Transverse colon (tissue), 4 donors: Measurements from ENCODE around the gene UACA. TPM values are rescaled to one million over a fixed set of nuclear protein-coding genes. Genes with fewer than 3 reads are reported as not detected.
"Not testable (repeated sequence)": the region's sequence is repeated elsewhere in the genome, so short reads cannot be mapped to it uniquely, and the experiment has no call there.

Experiments
- DNase-seq: peaks from one replicate; pipeline ENCODE4 v3.0.0-alpha.2; 2019
- H3K27ac ChIP-seq, 4 donors: fragments of 200-600 bp; sonication (generic); 2 replicates each; pipeline ENCODE4 v1.5.1; 2016 to 2018; ENCODE audit warnings: inconsistent platforms in 4 of 4
- H3K27me3 ChIP-seq: fragments of 200-600 bp; sonication (generic); 2 replicates; pipeline ENCODE4 v1.5.1; 2017; ENCODE audit warnings: inconsistent platforms
- H3K36me3 ChIP-seq, 4 donors: fragments of 200-600 bp; sonication (generic); 2 replicates each; pipeline ENCODE4 v1.5.1; 2017 to 2019; ENCODE audit warnings: inconsistent platforms in 4 of 4
- H3K4me1 ChIP-seq, 4 donors: fragments of 200-600 bp; sonication (generic); 2 replicates each; pipeline ENCODE4 v1.5.1; 2017 to 2020; ENCODE audit warnings: inconsistent platforms in 4 of 4
- H3K4me3 ChIP-seq, 4 donors: fragments of 200-600 bp; sonication (generic); 1 replicate in 1 of 4; 2 replicates in 3 of 4; pipeline versions ENCODE4 v1.5.1 to v1.6.1; 2017 to 2019; ENCODE audit warnings: inconsistent platforms in 4 of 4
- H3K9me3 ChIP-seq, 2 donors: fragments of 200-600 bp; sonication (generic); 2 replicates each; pipeline ENCODE4 v1.5.1; 2017 to 2019; ENCODE audit warnings: inconsistent platforms in 2 of 2
- CTCF ChIP-seq, 5 experiments: fragments of 200-600 bp in 3 of 5; fragments of 450-650 bp in 2 of 5; sonication (generic) in 3 of 5; IDR thresholded peaks; 1 replicate in 2 of 5; 2 replicates in 3 of 5; pipeline ENCODE4 v1.5.1; 2016 to 2017; ENCODE audit warnings: antibody characterized with exemption in 5 of 5, inconsistent platforms in 3 of 5, mild to moderate bottlenecking in 2 of 5, moderate library complexity in 1 of 5
- EP300 ChIP-seq: sonication (generic); formaldehyde crosslinking; IDR thresholded peaks from one replicate; pipeline ENCODE4 v1.6.1; 2017; ENCODE audit warnings: antibody characterized with exemption, low read depth
- POLR2A ChIP-seq: fragments of 450-650 bp; IDR thresholded peaks from one replicate; pipeline ENCODE4 v1.6.1; 2016; ENCODE audit warnings: antibody characterized with exemption, mild to moderate bottlenecking, moderate library complexity
- POLR2AphosphoS5 ChIP-seq, 3 donors: sonication (generic); formaldehyde crosslinking; IDR thresholded peaks; one replicate each; pipeline ENCODE4 v1.6.1; 2016; ENCODE audit warnings: antibody characterized with exemption in 3 of 3
- WGBS, 2 donors: methylation state at CpG; one replicate each; pipeline ENCODE4 v1.1.5; 2018; ENCODE audit warnings: low coverage in 1 of 2; 5-methylcytosine and 5-hydroxymethylcytosine counted together
- in situ Hi-C, 4 donors: fragments of 200-750 bp; cut with MboI; loops; one replicate each; pipeline versions ENCODE4 v1.15.0 to v1.15.1; 2017; ENCODE audit warnings: low sequenced_read_pairs in 3 of 4, low pct_ligation_motif_present in 1 of 4, low pct_unique_long_range_greater_than_20kb in 1 of 4
- intact Hi-C: fragments of 100-400 bp; cut with DNase I; formaldehyde crosslinking; loops from one replicate; pipeline ENCODE4 v1.15.1; 2023; ENCODE audit warnings: low total_unique reads
- total RNA-seq, 4 donors: library from RNA; depleted of rRNA; stranded (reverse); fragments of >200 nt; gene quantifications; one replicate each; pipeline ENCODE4 v1.1.0, GENCODE V29; 2016

Gene UACA
- total RNA-seq, 4 donors from 2014 or later: 19.5 to 90.5 (median 40.8) TPM

- DNase-seq: no peak
- in situ Hi-C loops: no loop called here
- Histone ChIP-seq H3K27me3 (no peaks in the 10 kb centered on the region), H3K4me3 (no peak overlapping the region), H3K27ac (no peak overlapping the region), H3K9me3 (no peaks in the 10 kb centered on the region), H3K36me3 (peaks cover 0 to 19% (median 9%) of the 10 kb centered on the region in 4 donors), H3K4me1 (peaks cover 0 to 4% (median 0%) of the 10 kb centered on the region in 4 donors)
- intact Hi-C loops: no loop called here
- WGBS, 2 donors: 83 to 87% methylated on average over 3 to 4 of the region's 4 CpGs
- TF ChIP-seq EP300: no peak
- TF ChIP-seq POLR2AphosphoS5 (IDR thresholded peaks at IDR 0.05): no peak
- TF ChIP-seq CTCF (IDR thresholded peaks at IDR 0.05): no peak
- no peak for TF ChIP-seq POLR2A
These were observed 98.9 kb downstream of the UACA start for GRCh38 chr15:70664494-70664893.

DNA sequence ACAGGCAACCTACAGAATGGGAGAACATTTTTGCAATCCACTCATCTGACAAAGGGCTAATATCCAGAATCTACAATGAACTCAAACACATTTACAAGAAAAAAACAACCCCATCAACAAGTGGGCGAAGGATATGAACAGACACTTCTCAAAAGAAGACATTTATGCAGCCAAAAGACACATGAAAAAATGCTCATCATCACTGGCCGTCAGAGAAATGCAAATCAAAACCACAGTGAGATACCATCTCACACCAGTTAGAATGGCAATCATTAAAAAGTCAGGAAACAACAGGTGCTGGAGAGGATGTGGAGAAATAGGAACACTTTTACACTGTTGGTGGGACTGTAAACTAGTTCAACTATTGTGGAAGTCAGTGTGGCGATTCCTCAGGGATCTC lies 100.3 kb downstream of the UACA start:
- H3K27ac ChIP-seq, DNase-seq, in situ Hi-C loops, H3K9me3 ChIP-seq, H3K4me1 ChIP-seq, H3K4me3 ChIP-seq, H3K27me3 ChIP-seq, intact Hi-C loops: not testable (repeated sequence)
- H3K36me3 ChIP-seq: peaks cover 0 to 10% (median 4%) of the 10 kb centered on the region in 4 donors
- WGBS, 2 donors: 88 to 100% methylated on average over 2 to 3 of the region's 3 CpGs

DNA sequence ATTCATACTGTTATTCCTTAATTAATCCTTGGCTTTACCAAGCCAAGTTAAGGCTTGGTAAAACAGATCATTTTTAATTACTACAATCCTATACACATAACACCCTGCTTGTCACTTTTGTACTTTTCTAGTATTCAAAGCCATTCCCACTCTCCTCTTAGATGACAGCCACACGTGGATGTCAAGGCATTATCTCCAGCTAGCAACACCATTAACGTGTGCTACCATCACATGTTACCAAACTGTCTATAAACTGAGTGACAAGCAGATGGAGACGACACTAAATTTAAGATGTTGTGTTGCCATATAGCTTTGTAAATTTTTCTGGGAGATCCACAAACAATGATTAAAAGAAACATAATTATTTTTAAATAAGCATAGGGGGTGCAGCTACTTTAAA lies 103.7 kb downstream of the UACA start:
- in situ Hi-C loops: no loop called here
- no peak for DNase-seq
- Histone ChIP-seq H3K27ac (no peak overlapping the region), H3K9me3 (no peaks in the 10 kb centered on the region), H3K4me3 (no peak overlapping the region), H3K4me1 (no peaks in the 10 kb centered on the region), H3K27me3 (no peaks in the 10 kb centered on the region), H3K36me3 (peaks cover 0 to 22% (median 3%) of the 10 kb centered on the region in 4 donors)
- WGBS, 2 donors: 80 to 85% methylated on average over 1 to 3 of the region's 3 CpGs
- intact Hi-C loops: no loop called here
- TF ChIP-seq EP300: no peak
- TF ChIP-seq POLR2A: no peak
- TF ChIP-seq POLR2AphosphoS5 (IDR thresholded peaks at IDR 0.05): no peak
- no peak for TF ChIP-seq CTCF (IDR thresholded peaks at IDR 0.05)

DNA sequence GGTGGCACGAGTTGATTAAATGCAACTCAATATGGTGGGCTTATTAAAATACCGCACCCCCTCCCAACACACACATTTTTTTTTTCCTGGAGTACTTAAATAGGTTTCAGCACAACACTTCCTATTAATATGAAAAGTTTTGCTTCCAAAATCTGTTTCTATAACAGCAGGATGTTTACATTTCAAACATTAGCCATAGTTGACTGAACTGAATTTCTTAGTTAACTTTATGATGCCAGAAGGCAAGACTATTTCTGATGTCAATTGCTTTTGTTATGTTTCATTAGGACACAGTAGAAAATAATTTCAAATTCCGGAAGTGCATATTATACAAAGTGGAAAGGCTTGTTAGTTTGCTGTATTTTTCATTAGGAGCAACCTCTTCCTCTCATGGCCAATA lies 104.7 kb downstream of the UACA start:
- TF ChIP-seq POLR2AphosphoS5 (IDR thresholded peaks at IDR 0.05) (no peak), CTCF (IDR thresholded peaks at IDR 0.05) (no peak)
- H3K36me3 ChIP-seq: peaks cover 0 to 22% (median 0%) of the 10 kb centered on the region in 4 donors
- DNase-seq: no peak
- no peaks in the 10 kb centered on the region for H3K4me1 ChIP-seq
- WGBS, 2 donors: 81 to 85% methylated on average over 3 of the region's 3 CpGs
- in situ Hi-C loops: no loop called here
- H3K27ac ChIP-seq: no peak overlapping the region
- intact Hi-C loops: no loop called here
- H3K27me3 ChIP-seq: no peaks in the 10 kb centered on the region
- H3K4me3 ChIP-seq: no peak overlapping the region
- H3K9me3 ChIP-seq: no peaks in the 10 kb centered on the region

- no peak for DNase-seq
- no peaks in the 10 kb centered on the region for H3K27me3 ChIP-seq
- no peak for TF ChIP-seq CTCF (IDR thresholded peaks at IDR 0.05)
- WGBS, 2 donors: 90 to 93% methylated on average over 4 of the region's 4 CpGs
- intact Hi-C loops (no loop called here), in situ Hi-C loops (no loop called here)
- no peaks in the 10 kb centered on the region for H3K4me1 ChIP-seq
- H3K36me3 ChIP-seq: peaks cover 0 to 12% (median 0%) of the 10 kb centered on the region in 4 donors
- H3K27ac ChIP-seq: no peak overlapping the region
- H3K9me3 ChIP-seq: no peaks in the 10 kb centered on the region
- H3K4me3 ChIP-seq: no peak overlapping the region
These were observed 109.9 kb downstream of the UACA start for GRCh38 chr15:70653426-70653825.
